MCF 10A (cell line): ENCODE data around the gene WDR45. TPM values are rescaled to one million over a fixed set of nuclear protein-coding genes. Genes with fewer than 3 reads are reported as not detected.

Experiments
- BruUV-seq: library from RNA; stranded (reverse); fragments of 400-500 nt; replicated peaks from 2 replicates; lab custom pipeline; 2021; lab: Mats Ljungman, UMichigan
- CTCF ChIA-PET: fragments of 300-600 bp; sonication (Branson Sonifier 250); formaldehyde crosslinking; extraction: SDS; loops from one replicate; lab custom pipeline; 2021; ENCODE audit warnings: antibody characterized with exemption, inconsistent platforms; lab: Yijun Ruan, JAX
- POLR2A ChIA-PET: fragments of 300-600, 350-650 bp; sonication (Branson Sonifier 250); formaldehyde crosslinking; extraction: SDS; loops from one replicate; lab custom pipeline; 2020; ENCODE audit warnings: antibody characterized with exemption, inconsistent platforms; lab: Yijun Ruan, JAX
- DNase-seq: peaks from one replicate; pipeline ENCODE4 v3.0.0-alpha.2; 2018; ENCODE audit not compliant: unreplicated experiment
- H3K27ac Mint-ChIP-seq: one replicate; pipeline ENCODE4 v1.8.0; 2022; ENCODE audit warnings: mild to moderate bottlenecking, low read depth, mixed read lengths; ENCODE audit not compliant: unreplicated experiment
- H3K27me3 Mint-ChIP-seq: one replicate; pipeline ENCODE4 v1.8.0; 2022; ENCODE audit warnings: mixed read lengths; ENCODE audit not compliant: insufficient read depth, unreplicated experiment
- H3K36me3 Mint-ChIP-seq: one replicate; pipeline ENCODE4 v1.8.0; 2022; ENCODE audit warnings: mild to moderate bottlenecking, moderate library complexity, mixed read lengths; ENCODE audit not compliant: insufficient read depth, unreplicated experiment
- H3K4me1 Mint-ChIP-seq: one replicate; pipeline ENCODE4 v1.8.0; 2022; ENCODE audit warnings: mixed read lengths; ENCODE audit not compliant: insufficient read depth, unreplicated experiment
- H3K4me3 Mint-ChIP-seq: one replicate; pipeline ENCODE4 v1.8.0; 2022; ENCODE audit warnings: mild to moderate bottlenecking, moderate library complexity, mixed read lengths; ENCODE audit not compliant: unreplicated experiment
- H3K9me3 Mint-ChIP-seq: one replicate; pipeline ENCODE4 v1.8.0; 2022; ENCODE audit warnings: mixed read lengths; ENCODE audit not compliant: unreplicated experiment
- CTCF ChIP-seq: fragments of 200-600 bp; IDR thresholded peaks from one replicate; pipeline ENCODE4 v1.8.0; 2022; ENCODE audit warnings: antibody characterized with exemption, mild to moderate bottlenecking; ENCODE audit not compliant: unreplicated experiment
- intact Hi-C: fragments of 100-400 bp; cut with micrococcal nuclease; formaldehyde crosslinking; loops from 2 replicates; pipeline ENCODE4 v1.14.1; 2022
- total RNA-seq: library from RNA; stranded (reverse); gene quantifications from 2 replicates; pipeline ENCODE4 v1.2.3, GENCODE V29; 2022

The WDR45 gene
- total RNA-seq, 1 experiment from 2014 or later: 93.0 TPM

GRCh38 chrX:49106296-49106695 lies 26.6 kb upstream of the WDR45 start:
- no peak for TF ChIP-seq CTCF
- no peak overlapping the region for H3K4me3 Mint-ChIP-seq
- BruUV-seq: no TSS peak
- POLR2A ChIA-PET: interaction anchor here (0.6 kb wide), 1 partner anchor 304 kb away, joined by 3 read pairs; no protein-coding TSS in a partner anchor
- CTCF ChIA-PET: interaction anchor here (0.6 to 1.5 kb wide), 4 partner anchors 10 to 655 kb away, joined by 3 to 4 read pairs (median 4); no protein-coding TSS in a partner anchor
- H3K27ac Mint-ChIP-seq: no peak overlapping the region
- no peaks in the 10 kb centered on the region for H3K4me1 Mint-ChIP-seq
- no peaks in the 10 kb centered on the region for H3K27me3 Mint-ChIP-seq
- no peak for DNase-seq
- intact Hi-C loops: no loop called here
- no peaks in the 10 kb centered on the region for H3K9me3 Mint-ChIP-seq
- H3K36me3 Mint-ChIP-seq: peaks cover 5% of the 10 kb centered on the region

- Mint-ChIP-seq H3K36me3 (peaks cover 5% of the 10 kb centered on the region), H3K4me1 (no peaks in the 10 kb centered on the region), H3K9me3 (no peaks in the 10 kb centered on the region), H3K27ac (no peak overlapping the region), H3K4me3 (no peak overlapping the region), H3K27me3 (no peaks in the 10 kb centered on the region)
- POLR2A ChIA-PET: no interaction called here
- intact Hi-C loops: no loop called here
- no peak for TF ChIP-seq CTCF
- DNase-seq: no peak
- BruUV-seq: no TSS peak
- CTCF ChIA-PET: no interaction called here
Observed at GRCh38 chrX:49103637-49104036, 23.9 kb upstream of the WDR45 start.

GRCh38 chrX:49102190-49102589 lies 22.5 kb upstream of the WDR45 start:
- Mint-ChIP-seq H3K36me3 (peaks cover 5% of the 10 kb centered on the region), H3K4me3 (no peak overlapping the region), H3K9me3 (no peaks in the 10 kb centered on the region), H3K4me1 (no peaks in the 10 kb centered on the region), H3K27ac (no peak overlapping the region), H3K27me3 (no peaks in the 10 kb centered on the region)
- DNase-seq: no peak
- no TSS peak for BruUV-seq
- POLR2A ChIA-PET: interaction anchor here (0.7 kb wide), 1 partner anchor 62 kb away, joined by 3 read pairs; no protein-coding TSS in a partner anchor
- TF ChIP-seq CTCF: no peak
- intact Hi-C loops: no loop called here
- CTCF ChIA-PET: no interaction called here

GRCh38 chrX:49101629-49101984 lies 21.9 kb upstream of the WDR45 start:
- Mint-ChIP-seq H3K4me3 (peak overlapping the region; percentile 77), H3K36me3 (peaks cover 5% of the 10 kb centered on the region), H3K4me1 (no peaks in the 10 kb centered on the region), H3K9me3 (no peaks in the 10 kb centered on the region), H3K27me3 (no peaks in the 10 kb centered on the region), H3K27ac (peak overlapping the region; percentile 75)
- intact Hi-C loops: no loop called here
- ChIA-PET CTCF (no interaction called here), POLR2A (interaction anchor here (0.7 to 1.0 kb wide), 3 partner anchors 21 to 62 kb away, joined by 3 to 4 read pairs (median 4); no protein-coding TSS in a partner anchor)
- no peak for TF ChIP-seq CTCF
- DNase-seq: no peak
- BruUV-seq: no TSS peak
